ENCODE data around the gene BRD9.

- TF ChIP-seq CTCF (IDR thresholded peaks at IDR 0.05 in 8 of 11, conservative IDR thresholded peaks at IDR 0.05 in 3 of 11) (no peak), POLR2AphosphoS5 (IDR thresholded peaks at IDR 0.05) (no peak), POLR2A (IDR thresholded peaks at IDR 0.05) (no peak)
Measured at GRCh38 chr5:921456-922435, 29.1 kb upstream of the BRD9 start.
